ENCODE measurements around the gene NRTN. TPM values are rescaled to one million over a fixed set of nuclear protein-coding genes. Genes with fewer than 3 reads are reported as not detected.
A peak's percentile ranks its signal among the peaks of the same experiment; 100 is the strongest.

NRTN gene
- total and polyA plus RNA-seq, 2 of the 13 experiments (the other 11 are each of a cell fraction or from before 2014, with no cell fraction given) = 4.1 to 5.3 TPM

DNA sequence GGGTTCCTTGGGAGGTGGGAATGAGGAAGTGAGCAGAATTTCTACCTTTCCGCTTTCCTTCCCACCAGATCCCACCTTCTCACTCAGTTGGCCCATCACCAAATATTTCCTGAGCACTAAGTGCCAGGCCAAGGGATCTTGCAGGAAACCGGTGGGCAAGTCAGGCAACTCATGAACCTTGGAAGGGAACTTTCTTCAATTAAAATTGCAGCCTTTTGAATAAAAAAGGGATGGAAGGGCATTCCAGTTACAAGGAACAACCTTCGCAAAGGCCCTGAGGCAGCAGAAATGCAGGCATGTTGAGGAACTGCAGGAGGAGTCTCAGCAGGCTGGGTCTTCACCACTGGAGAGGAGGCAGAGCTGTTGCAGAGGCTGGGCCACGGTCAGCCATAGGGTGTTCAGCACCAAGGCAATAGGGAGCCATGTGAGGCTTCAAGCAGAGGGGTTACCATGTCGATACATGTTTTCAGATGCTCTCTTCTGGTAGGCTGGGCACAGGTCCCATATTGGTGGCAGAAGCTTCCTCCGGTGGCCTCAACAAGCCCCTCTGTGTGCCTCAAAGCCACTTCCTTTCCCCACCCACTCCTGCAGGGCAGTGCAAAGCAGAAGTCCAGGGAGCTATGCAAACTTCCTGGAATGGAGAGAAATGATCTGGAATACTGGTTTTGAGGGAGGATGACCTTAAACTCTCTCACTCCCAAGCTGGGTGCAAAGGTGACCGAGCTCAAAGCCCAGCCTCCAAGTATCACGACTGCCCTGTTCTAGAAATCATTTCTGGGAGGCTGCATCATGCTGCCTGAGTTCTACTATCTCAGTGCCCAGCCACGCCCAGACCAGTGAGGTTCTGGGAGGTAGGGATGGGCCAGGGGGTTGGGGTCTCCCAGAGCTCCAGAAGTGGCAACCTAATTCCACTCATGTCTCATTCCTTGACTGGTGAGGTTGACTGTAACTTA is 34.5 kb downstream of the NRTN start, which contains the start of gene FUT6 (continued):
- TF ChIP-seq, protein P1, sequence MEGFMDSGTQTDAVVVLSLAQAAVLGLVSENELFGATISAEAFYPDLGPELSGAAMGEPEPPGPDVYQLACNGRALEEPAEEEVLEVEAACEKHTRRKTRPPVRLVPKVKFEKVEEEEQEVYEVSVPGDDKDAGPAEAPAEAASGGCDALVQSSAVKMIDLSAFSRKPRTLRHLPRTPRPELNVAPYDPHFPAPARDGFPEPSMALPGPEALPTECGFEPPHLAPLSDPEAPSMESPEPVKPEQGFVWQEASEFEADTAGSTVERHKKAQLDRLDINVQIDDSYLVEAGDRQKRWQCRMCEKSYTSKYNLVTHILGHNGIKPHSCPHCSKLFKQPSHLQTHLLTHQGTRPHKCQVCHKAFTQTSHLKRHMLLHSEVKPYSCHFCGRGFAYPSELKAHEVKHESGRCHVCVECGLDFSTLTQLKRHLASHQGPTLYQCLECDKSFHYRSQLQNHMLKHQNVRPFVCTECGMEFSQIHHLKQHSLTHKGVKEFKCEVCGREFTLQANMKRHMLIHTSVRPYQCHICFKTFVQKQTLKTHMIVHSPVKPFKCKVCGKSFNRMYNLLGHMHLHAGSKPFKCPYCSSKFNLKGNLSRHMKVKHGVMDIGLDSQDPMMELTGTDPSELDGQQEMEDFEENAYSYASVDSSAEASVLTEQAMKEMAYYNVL (CRISPR knock-in tag; IDR thresholded peaks at IDR 0.05; ENCODE audit: borderline replicate concordance) = peak; percentile 63; the same call in 1 of the 2 replicates
- TF ChIP-seq KMT2A (CRISPR knock-in tag; IDR thresholded peaks at IDR 0.05) (peak; percentile 54; the same call in 1 of the 2 replicates), MED1 (CRISPR knock-in tag; IDR thresholded peaks at IDR 0.05) (peak; percentile 89), ZMYM4 (CRISPR knock-in tag; IDR thresholded peaks at IDR 0.05) (peak; percentile 44; the same call in 1 of the 2 replicates), MAZ (IDR thresholded peaks at IDR 0.05; ENCODE audit: borderline replicate concordance, low read depth, low read length) (no peak), MAZ (CRISPR knock-in tag; IDR thresholded peaks at IDR 0.05; ENCODE audit: low read depth) (peak; percentile 51; the same call in 1 of the 2 replicates), ZNF670 (CRISPR knock-in tag; IDR thresholded peaks at IDR 0.05; ENCODE audit: borderline replicate concordance) (peak; percentile 71; the same call in 1 of the 2 replicates), WIZ (CRISPR knock-in tag; IDR thresholded peaks at IDR 0.05) (no peak), MEF2D (CRISPR knock-in tag; IDR thresholded peaks at IDR 0.05) (0 out of 2 replicates have a peak, but pooled peaks have one; percentile 63), ZNF644 (CRISPR knock-in tag; IDR thresholded peaks at IDR 0.05; ENCODE audit: low read depth) (peak; percentile 48; the same call in 1 of the 2 replicates), SOX13 (IDR thresholded peaks at IDR 0.05) (no peak), SOX13 (CRISPR knock-in tag; conservative IDR thresholded peaks at IDR 0.05 in 1 of 2, IDR thresholded peaks at IDR 0.05 in 1 of 2) (peak in 1 of 2 experiments; percentile 48; a peak in 2 of 4 replicates), FOXP1 (IDR thresholded peaks at IDR 0.05) (no peak), FOXP1 (CRISPR knock-in tag; IDR thresholded peaks at IDR 0.05) (0 out of 2 replicates have a peak, but pooled peaks have one; percentile 6), HDAC2 (CRISPR knock-in tag; IDR thresholded peaks at IDR 0.05) (peak; percentile 80), ZNF256 (CRISPR knock-in tag; conservative IDR thresholded peaks at IDR 0.05) (no peak), ZSCAN20 (CRISPR knock-in tag; IDR thresholded peaks at IDR 0.05; ENCODE audit: borderline replicate concordance) (no peak), PCBP2 (optimal IDR thresholded peaks at IDR 0.05; ENCODE audit: low read depth, low read length, poor library complexity, severe bottlenecking) (no peak), SRSF9 (IDR thresholded peaks at IDR 0.05; ENCODE audit: borderline replicate concordance, insufficient read depth, low read depth, low read length, poor library complexity, severe bottlenecking) (no peak), ZNF232 (CRISPR knock-in tag; IDR thresholded peaks at IDR 0.05; ENCODE audit: borderline replicate concordance) (no peak)
- TF ChIP-seq, protein P2, sequence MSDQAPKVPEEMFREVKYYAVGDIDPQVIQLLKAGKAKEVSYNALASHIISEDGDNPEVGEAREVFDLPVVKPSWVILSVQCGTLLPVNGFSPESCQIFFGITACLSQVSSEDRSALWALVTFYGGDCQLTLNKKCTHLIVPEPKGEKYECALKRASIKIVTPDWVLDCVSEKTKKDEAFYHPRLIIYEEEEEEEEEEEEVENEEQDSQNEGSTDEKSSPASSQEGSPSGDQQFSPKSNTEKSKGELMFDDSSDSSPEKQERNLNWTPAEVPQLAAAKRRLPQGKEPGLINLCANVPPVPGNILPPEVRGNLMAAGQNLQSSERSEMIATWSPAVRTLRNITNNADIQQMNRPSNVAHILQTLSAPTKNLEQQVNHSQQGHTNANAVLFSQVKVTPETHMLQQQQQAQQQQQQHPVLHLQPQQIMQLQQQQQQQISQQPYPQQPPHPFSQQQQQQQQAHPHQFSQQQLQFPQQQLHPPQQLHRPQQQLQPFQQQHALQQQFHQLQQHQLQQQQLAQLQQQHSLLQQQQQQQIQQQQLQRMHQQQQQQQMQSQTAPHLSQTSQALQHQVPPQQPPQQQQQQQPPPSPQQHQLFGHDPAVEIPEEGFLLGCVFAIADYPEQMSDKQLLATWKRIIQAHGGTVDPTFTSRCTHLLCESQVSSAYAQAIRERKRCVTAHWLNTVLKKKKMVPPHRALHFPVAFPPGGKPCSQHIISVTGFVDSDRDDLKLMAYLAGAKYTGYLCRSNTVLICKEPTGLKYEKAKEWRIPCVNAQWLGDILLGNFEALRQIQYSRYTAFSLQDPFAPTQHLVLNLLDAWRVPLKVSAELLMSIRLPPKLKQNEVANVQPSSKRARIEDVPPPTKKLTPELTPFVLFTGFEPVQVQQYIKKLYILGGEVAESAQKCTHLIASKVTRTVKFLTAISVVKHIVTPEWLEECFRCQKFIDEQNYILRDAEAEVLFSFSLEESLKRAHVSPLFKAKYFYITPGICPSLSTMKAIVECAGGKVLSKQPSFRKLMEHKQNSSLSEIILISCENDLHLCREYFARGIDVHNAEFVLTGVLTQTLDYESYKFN (CRISPR knock-in tag; conservative IDR thresholded peaks at IDR 0.05) = peak; percentile 92
- TF ChIP-seq, protein P3, sequence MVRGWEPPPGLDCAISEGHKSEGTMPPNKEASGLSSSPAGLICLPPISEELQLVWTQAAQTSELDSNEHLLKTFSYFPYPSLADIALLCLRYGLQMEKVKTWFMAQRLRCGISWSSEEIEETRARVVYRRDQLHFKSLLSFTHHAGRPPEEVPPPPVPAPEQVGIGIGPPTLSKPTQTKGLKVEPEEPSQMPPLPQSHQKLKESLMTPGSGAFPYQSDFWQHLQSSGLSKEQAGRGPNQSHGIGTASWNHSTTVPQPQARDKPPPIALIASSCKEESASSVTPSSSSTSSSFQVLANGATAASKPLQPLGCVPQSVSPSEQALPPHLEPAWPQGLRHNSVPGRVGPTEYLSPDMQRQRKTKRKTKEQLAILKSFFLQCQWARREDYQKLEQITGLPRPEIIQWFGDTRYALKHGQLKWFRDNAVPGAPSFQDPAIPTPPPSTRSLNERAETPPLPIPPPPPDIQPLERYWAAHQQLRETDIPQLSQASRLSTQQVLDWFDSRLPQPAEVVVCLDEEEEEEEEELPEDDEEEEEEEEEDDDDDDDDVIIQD (CRISPR knock-in tag; IDR thresholded peaks at IDR 0.05; ENCODE audit: low read depth) = 0 out of 2 replicates have a peak, but pooled peaks have one; percentile 10
